GM04504 (cell line): ENCODE data around the gene ZBTB8A.
"Not testable (repeated sequence)": the region's sequence is repeated elsewhere in the genome, so short reads cannot be mapped to it uniquely, and the experiment has no call there.

Source experiments
- DNase-seq: peaks from one replicate; pipeline ENCODE4 v3.0.0-alpha.2; 2012; ENCODE audit warnings: low read depth

The ZBTB8A gene

GRCh38 chr1:32622205-32622604 is 83.0 kb downstream of the ZBTB8A start:
- no peak for DNase-seq

DNA sequence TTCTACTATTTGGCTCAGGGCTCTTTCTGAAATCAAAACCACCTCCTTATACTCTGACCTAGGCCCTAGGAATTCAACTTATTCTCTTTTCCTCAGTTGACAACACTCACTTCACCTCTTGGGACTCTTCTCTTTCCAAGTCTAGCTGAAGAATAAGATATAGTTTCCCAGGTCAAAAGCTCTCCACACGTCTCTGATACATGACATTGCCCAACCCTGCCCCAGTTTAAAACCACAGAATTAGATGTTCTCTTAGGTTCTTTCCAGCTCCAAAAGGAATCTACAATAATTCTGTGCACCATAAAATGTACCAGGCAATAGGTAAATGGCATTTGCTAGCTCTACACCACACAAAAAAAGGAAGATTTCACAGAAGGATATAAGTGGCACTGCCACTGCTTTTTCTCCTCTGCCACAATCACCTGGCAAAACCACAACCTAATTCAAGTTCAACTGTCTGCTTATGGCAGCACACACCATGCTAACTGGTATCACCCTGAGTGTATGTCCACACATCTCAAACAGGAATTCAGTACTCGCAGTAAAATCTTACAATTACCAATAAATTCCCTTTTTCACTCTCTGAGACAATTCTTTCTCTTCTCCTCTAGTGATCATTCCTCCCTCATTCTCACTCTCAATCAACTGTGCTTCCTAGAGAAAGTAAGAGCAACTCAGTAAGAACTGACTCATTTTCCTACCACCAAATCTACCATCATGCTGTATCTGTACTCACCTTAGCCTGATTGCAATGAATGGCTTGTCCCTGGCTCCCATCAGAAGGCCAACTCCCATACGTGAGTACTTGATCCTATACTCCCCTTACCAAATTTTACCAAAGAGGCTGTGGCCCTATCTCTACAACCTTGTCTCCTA is 83.8 kb downstream of the ZBTB8A start:
- no peak for DNase-seq

DNA sequence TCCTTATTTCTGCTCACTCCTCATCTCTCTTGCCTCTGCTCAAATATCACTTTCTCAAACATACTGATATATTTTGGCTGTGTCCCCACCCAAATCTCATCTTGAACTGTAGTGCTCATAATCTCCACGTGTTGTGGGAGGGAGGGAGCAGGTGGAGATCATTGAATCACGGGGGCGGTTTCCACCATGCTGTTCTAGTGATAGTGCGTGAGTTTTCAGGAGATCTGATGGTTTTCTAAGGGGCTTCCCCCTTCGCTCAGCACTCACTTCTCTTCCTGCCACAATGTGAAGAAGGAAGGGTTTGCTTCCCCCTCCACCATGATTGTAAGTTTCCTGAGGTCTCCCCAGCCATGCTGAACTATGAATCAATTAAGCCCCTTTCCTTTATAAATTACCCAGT is 84.5 kb downstream of the ZBTB8A start:
- no peak for DNase-seq

- no peak for DNase-seq
These were observed 86.9 kb downstream of the ZBTB8A start for GRCh38 chr1:32626176-32626575.

- no peak for DNase-seq
These were observed 88.5 kb downstream of the ZBTB8A start for GRCh38 chr1:32627596-32628162.

DNA sequence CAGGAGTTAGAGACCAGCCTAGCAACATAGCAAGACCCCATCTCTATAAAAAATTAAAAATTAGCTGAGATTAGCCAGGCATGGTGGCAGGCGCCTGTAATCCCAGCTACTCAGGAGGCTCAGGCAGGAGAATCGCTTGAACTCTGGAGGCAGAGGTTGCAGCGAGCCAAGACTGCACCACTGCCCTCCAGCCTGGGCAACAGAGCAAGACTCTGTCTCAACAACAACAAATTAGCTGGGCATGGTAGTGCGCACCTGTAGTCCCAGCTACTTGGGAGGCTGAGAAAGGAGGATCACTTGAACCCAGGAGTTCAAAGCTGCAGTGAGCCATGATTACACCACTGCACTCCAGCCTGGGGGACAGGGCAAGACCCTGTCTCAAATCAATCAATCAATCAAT is 90.9 kb downstream of the ZBTB8A start:
- DNase-seq, result not testable (repeated sequence)

- DNase-seq, result no peak
These were observed 93.6 kb downstream of the ZBTB8A start for GRCh38 chr1:32632829-32633228.

DNA sequence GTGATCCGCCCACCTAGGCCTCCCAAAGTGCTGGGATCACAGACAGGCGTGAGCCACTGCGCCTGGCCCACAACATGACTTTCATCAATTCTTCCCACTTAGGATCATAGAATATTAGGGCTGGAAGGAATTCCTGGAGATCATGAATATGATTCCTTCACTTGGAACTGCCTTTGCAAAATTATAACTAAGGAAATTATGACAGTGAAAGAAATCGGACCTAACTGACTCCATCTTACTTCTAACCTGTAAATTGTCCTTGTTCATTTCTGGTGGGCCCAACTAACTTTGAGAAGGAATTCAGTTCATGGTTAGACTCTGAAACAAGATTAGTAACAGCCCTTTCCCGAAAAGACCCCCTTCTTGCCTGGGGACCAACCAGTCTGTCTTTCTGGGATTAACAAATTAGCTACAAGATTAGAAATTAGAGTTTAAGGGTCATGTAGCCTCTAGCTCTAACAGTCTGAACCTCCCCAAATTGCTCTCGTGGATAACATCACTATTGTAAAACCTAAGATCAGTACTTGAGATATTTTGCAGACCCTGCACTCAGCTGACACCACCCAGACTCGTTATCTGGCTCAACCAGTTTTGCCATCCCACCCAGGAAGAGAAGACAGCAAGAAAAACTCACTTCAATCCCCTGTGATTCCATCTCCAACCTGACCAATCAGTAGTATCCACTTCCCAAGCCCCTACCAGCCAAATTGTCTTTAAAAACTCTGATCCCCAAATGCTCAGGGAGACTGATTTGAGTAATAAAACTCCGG is 96.5 kb downstream of the ZBTB8A start:
- no peak for DNase-seq

- no peak for DNase-seq
These were observed 97.9 kb downstream of the ZBTB8A start for GRCh38 chr1:32636914-32637645.

DNA sequence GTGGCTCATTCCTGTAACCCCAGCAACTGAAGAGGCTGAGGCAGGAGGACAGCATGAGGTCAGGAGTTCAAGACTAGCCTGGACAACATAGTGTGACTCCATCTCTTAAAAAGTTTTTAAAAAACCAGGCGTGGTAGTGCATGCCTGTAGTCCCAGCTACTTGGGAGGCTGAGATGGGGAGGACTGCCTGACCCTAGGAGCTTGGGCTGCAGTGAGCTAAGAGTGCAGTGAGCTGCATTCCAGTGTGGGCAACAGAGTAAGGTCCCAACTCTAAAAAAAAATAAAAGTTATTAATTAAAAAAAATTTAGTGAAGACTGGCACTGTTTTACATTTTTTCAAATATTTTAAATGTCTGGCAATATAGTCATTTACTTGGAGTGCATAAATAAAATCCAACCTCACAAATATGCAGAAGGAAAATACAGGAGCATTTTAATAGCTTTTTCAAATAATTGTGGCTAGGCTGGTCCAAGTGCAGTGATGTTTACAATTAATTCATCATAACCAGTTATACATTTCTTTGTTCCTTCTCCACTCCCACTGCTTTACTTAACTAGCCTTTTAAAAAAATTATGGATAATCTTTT is 100.4 kb downstream of the ZBTB8A start:
- peak; percentile 10 for DNase-seq

DNA sequence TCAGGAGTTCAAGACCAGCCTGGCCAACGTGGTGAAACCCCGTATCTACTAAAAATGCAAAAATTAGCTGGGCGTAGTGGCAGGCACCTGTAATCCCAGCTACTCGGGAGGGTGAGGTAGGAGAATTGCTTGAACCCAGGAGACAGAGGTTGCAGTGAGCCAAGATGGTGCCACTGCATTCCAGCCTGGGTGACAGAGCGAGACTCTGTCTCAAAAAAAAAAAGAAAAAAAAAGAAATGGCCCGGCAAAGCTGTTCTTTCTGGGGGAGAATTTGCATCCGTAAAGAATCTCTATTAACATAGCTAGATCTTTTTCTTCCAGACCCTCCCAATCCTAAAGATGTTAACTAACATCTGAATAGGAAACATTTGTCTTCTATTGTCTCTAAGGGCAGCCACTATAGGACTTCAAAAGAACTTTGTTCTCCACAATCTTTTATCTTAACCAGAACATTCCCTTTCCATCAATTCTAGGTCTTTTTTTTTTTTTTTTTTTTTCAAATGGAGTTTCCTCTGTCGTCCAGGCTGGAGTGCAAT is 103.1 kb downstream of the ZBTB8A start:
- not testable (repeated sequence) for DNase-seq

GRCh38 chr1:32644426-32644825 is 105.2 kb downstream of the ZBTB8A start:
- DNase-seq, result no peak

GRCh38 chr1:32647308-32648134 is 108.3 kb downstream of the ZBTB8A start:
- no peak for DNase-seq

GRCh38 chr1:32650248-32650751 is 111.1 kb downstream of the ZBTB8A start, which contains the start of gene ZBTB8OS:
TSS of gene ZBTB8OS (minus strand) at chr1:32650550. CDS start at chr1:32650529, 21 bp downstream.
- DNase-seq, result peak; percentile 84

GRCh38 chr1:32650752-32651460 is 111.7 kb downstream of the ZBTB8A start, which contains the start of gene RBBP4:
TSS of gene RBBP4 (plus strand) at chr1:32651208. CDS start at chr1:32651307, 99 bp downstream.
- DNase-seq, result peak; percentile 95

DNA sequence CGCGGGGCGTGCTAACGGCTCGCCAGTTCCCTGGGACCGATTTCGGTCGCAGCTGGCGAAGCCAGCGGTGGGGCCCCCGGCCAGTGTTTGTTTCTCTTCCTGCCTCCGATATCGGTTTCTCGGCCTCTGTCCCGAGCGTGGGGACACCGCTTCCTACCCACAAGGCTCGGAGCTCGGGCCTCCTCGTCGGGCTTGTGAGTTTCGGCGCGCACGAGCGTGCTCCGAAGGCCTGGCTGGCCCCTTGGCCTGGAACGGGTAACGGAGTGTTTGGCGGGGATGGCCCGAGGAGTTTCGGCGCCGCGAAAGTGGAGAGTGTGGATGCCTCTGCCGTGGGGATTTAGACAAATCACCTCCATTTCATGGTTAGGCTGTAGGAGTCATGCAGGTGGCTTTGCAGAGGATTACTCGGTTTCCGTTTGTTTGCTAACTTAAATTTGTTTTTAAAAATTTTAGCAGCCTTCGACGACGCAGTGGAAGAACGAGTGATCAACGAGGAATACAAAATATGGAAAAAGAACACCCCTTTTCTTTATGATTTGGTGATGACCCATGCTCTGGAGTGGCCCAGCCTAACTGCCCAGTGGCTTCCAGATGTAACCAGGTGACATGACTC is 112.3 kb downstream of the ZBTB8A start:
- DNase-seq, result no peak

- no peak for DNase-seq
These were observed 113.2 kb downstream of the ZBTB8A start for GRCh38 chr1:32652244-32652962.
